ENCODE measurements around the gene NUP210L.
A peak's percentile ranks its signal among the peaks of the same experiment; 100 is the strongest.
"Not testable (repeated sequence)": the region's sequence is repeated elsewhere in the genome, so short reads cannot be mapped to it uniquely, and the experiment has no call there.

NUP210L gene

DNA sequence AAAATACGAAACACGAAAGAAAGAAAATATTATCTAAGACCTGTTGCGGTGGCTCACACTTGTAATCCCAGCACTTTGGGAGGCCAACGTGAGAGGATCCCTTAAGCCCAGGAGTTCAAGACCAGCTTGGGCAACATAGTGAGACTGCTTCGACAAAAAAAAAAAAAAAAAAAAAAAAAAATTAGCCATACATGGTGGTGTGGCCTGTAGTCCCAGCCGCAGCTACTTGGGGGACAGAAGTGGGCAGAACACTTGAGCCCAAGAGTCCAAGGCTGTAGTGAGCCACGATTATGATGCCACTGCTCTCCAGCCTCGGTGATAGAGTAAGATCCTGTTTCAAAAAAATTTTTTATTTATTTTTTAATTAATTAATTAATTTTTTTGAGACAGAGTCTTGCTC, 167.3 kb downstream of the NUP210L start:
- FAIRE-seq: no peak

DNA sequence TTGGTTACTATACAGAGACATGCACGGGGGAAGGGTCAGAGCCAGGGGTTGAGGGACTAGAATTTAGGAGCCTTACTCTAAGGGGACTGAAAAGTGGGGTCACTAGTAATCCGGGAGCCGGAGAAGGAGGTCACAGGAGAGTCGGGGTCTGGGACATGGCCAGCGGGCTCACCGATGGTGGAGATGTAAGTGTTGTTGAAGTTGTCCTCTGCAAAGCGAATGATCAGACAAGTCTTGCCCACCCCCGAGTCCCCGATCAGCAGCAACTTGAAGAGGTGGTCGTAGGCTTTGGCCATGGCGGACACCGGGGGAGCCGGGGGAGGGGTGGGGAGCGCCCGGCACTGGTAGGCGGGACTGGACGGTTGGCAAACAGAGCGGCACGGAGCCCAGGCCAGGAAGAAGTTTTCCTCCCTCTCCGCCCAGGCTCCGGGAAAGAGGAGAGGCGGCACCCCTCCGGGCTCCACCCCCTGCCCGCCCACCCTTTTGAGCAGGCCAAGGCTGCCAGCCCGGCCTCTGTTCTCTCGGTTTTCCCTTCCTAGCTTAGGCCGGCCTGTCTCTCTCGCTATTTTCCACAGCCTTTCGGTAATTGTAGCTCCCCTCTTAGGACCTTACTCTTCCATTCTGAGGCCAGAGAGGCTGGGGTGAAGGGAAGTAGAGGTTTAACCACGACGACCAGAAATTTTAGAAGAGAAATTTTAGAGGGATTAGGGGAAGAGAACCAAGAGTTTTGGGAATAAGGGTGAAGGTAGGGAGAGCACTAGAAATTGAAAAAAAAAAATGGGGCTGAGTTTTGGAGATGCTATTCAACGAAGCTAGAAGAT, 168.7 kb downstream of the NUP210L start, which contains the start of gene RAB13:
Gene RAB13 (minus strand): TSS at position 399 of the 821 bp plus-strand sequence. CDS start 103 bp downstream, at position 296.
- no peak for FAIRE-seq

DNA sequence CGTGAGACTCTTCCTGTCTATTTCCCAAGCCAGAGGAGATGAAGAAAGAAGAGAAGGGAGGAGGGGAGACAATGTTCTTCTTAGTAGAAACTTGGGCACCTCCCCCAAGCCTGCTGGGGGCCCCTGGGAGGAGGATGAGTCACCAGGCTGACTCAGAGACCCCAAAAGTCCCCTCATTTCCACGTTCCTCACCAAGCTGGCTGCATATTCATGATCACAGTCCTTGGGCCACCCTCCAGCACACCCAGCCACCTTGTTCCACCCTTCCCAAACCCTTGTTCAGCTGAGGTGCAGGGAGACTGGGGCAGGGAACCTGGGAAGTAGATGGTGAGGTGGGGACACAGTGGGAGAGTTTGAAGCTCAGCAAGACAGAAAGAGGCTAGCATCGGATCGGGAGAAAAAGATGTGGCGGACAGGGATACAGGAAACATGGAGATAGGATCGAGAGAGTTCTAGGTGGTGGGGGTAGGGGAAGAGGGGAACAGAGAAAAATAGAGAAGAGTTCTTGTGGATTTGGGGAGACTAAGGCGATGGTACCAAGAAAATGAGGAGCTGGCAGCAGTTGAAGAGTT, 169.4 kb downstream of the NUP210L start:
- no peak for FAIRE-seq

GRCh38 chr1:153984123-153984894, 170.6 kb downstream of the NUP210L start:
- no peak for FAIRE-seq

GRCh38 chr1:153981735-153982134, 173.1 kb downstream of the NUP210L start:
- FAIRE-seq: not testable (repeated sequence)

GRCh38 chr1:153979091-153979490, 175.8 kb downstream of the NUP210L start:
- not testable (repeated sequence) for FAIRE-seq

GRCh38 chr1:153978274-153978909, 176.5 kb downstream of the NUP210L start:
- no peak for FAIRE-seq

DNA sequence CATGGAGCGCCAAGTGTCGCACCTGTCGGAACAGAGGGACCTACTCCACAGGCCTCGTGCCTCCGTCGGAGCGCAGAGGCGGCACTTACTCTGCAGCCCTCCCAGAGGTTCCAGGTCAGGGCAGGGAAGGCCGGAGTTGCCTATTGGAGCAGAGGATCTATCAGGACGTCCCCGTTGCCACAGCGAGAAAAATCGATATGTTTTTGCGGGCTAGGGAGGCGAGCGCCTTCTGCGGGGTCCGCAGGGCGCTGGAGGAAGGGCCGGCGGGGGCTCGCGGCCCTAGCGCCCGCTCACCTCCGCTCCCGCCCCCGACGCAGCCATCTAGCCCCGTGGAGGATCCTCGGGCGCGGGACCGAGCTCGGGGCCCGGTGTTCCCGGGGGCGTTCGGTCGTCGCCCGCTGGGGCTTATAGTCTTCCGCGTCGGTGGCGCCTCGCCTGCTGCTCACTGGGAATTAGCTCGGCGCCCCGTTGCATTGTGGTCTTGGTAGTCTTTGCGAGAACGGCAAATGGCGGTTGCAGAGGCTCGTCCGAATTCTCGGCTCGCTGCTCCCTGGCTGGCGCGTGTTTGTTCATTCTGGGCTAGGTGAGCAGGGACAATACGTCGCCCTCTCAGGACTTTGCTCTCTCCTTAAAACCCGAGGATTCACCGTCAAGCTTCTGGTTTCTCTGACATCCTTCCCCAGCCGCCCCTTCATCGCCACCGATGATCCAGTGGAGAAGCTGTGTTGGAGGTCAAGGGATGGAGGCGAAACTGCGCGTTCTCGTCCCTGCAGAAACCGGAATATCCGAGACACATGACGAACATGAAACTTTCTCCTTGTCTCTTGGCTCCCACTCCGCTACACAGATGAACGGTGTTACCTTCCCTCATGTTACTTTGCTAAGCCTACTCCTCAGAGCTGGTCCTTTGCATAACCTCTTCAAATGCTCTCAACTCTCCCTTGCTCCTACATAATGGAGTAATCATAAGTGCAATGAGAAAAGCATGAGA, 177.3 kb downstream of the NUP210L start, which contains the start of gene JTB:
Gene JTB (minus strand): TSS at position 425 of the 991 bp plus-strand sequence. CDS start 422 bp downstream, at position 3.
- FAIRE-seq: no peak

DNA sequence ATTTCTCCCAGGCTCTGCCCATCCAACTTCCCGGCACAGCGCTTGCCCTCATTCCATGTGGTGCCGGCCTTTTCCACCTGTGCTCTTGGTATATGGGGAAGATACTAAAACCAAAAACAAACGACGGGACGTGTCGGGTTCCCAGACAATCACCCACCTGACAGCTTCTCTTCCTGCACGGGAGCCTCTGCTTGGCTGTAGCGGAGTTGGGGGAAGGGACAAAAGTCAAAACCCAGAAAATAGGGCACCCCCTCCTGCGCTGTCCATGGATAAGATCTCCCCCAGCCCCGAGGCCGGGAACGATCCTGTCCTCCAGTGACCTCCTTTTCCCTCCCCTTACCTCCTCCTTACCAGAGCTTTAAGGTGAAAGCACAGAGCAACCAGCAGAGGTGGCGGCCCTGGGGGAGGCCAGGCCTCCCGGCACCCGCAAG, 178.0 kb downstream of the NUP210L start:
- FAIRE-seq: no peak

DNA sequence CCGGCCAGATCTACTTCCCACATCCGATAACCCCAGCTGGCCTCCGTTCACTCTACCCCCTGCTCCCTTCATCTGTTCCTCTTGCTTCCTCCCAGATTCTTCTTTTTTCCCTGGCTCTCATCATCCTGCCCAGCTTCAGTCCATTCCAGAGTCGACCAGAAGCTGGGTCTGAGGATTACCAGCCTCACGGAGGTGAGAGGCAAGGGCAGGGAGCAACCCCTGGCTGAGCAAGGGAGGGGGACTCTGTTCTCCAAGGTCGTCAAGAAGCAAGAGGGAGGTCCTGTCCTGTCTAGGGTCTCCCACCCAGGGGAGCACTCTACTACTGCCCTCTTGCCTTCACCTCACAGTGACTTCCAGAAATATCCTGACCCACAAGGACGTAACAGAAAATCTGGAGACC, 181.3 kb downstream of the NUP210L start:
- no peak for FAIRE-seq

DNA sequence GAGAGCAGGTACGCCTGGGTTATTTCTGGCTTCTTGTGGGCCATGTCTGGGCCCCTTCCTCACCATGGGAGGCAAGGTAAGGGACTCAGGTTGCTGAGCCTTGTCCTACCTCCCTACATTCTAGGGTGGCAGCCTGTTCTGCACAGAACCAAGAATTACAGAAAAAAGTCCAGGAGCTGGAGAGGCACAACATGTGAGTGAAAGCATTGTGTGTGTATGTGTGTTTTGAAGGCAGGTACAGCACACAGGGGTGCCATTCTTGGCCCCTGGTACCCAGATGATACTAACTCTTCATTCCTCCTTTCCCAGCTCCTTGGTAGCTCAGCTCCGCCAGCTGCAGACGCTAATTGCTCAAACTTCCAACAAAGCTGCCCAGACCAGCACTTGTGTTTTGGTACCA, 181.8 kb downstream of the NUP210L start:
- no peak for FAIRE-seq

GRCh38 chr1:153970346-153970745, 184.5 kb downstream of the NUP210L start:
- no peak for FAIRE-seq

GRCh38 chr1:153968972-153969371, 185.9 kb downstream of the NUP210L start:
- FAIRE-seq: no peak

GRCh38 chr1:153968408-153968807, 186.5 kb downstream of the NUP210L start:
- FAIRE-seq: no peak

DNA sequence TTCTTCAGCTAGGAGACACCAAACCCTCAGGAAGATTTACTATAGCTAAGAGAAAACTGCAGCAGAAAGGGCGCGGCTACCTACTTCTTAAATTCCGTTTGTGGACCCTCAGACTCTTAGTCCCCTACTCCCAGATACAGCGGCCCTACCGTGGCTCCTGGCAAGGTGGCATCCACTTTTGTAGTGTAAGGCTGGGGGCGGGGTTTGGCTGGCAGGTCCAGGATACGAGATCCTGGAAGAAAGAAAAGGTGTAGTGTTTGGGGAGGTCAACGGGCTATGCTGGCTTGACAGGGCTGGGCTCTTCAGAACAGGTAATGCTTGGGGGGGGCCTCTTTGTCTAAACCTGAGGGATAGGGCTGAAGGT, 186.9 kb downstream of the NUP210L start:
- FAIRE-seq: no peak

DNA sequence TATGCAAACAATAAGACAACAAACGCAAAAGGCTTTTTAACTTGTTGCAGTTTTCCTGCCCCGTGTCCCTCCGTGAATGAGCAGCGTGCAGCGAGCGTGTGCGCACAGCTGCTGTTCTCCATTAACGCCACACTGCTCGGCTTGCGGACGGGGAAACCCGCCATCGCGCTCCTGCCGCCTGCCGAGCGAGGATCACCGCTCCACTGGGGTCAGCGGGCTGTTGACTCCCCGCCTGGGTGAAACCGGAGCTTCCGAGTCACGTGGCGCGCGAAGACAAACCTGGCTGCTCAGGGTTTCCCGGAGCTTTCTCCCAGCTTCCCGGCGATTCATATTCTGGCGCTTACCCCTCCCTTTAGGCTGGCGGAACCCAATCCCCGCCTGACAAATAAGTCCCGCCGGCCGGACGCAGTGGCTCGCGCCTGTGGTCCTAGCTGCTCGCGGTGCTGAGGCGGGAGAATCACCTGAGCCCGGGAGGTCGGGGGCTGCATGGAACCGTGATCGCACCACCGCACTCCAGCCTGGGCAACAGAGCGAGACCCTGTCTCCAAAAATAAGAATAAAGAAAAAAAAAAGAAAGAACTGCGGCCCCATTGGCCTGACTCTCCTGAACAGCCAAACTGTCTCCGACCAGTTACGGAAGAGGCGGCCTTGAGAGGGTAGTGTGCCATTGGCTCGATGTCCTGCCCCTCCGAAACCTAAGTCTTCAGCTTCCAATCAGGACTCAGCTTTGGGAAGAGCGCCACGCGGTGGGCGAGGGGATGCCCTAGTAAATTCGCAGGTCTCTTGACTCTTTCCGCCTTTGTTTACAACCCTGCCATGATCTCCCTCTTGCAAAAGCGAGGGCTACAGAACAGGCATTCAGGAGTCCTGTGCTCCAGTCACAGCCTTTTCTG, 187.5 kb downstream of the NUP210L start, which contains the start of gene CREB3L4:
Gene CREB3L4 (plus strand): TSS at position 796 of the 893 bp plus-strand sequence. CDS start 624 bp downstream, outside the sequence.
- peak; percentile 92 for FAIRE-seq

- no peak for FAIRE-seq
Measured at GRCh38 chr1:153963850-153964331, 191.0 kb downstream of the NUP210L start.

DNA sequence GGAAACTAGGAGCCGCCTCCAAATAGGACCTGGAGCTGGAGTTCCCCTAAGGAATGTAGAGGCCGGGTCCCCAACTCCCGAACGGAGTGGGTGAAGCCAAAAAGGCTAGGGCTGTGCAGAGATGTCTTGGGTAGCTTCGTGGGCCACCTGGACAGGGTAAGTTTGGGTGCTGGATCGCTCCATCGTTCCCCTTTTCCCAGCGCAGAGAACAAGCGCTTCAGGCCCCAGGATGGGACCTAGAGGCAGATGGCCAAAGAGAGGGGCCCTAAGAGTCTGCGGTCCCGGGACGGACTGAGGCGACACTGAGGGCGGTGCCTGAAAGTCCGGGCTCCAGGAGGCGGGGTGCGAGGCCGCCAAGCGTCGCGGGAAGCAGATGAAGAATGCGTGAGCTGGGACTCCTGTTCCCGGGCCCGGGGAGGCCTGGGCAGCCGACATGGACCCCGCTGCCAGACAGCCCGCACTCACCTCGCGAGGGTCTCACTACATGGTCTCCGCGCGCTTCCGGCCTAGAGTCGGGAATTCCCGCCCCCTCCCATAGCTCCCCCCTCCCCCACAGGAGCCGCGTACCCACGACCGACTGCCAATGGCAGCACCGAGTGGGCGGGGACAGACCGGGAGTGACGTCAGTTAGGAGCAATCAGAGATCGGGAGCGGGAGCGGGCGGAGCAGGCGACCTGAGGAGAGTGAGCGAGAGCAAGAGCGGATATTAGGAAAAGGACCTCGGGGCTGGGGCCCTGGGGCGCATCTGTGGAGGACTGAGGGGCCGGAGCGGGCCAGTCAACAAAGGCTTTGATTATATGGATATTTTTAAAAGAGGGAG, 191.6 kb downstream of the NUP210L start, which contains the start of gene SLC39A1:
Gene SLC39A1 (minus strand): TSS at position 508 of the 820 bp plus-strand sequence. CDS start 822 bp downstream, outside the sequence.
- FAIRE-seq: peak; percentile 87

All from G401.6 (cell line).